Fibroblast of skin of abdomen (primary cell): Measurements from ENCODE around the gene KCTD14.
"Not testable (repeated sequence)": the region's sequence is repeated elsewhere in the genome, so short reads cannot be mapped to it uniquely, and the experiment has no call there.

Experiments
- DNase-seq: peaks from one replicate; pipeline ENCODE4 v3.0.0-alpha.2; 2013

Gene KCTD14

DNA sequence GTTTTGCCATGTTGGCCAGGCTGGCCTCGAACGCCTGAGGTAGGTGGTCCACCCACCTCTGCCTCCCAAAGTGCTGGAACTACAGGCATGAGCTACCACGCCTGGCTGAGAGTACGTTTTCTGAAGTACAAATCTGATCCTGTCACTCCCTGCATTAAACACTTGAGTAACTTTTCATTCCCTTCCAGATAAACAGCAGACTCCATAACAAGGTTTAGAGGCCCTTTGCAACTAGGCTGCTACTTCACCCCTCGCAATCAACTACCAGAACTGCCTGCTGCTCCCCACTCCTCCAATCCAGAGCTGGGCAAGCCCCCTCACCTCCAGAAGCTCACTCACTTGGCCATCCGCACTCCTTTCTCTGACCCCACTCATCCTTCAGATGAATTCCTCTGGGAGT is 1.5 kb downstream of the KCTD14 start:
- no peak for DNase-seq

DNA sequence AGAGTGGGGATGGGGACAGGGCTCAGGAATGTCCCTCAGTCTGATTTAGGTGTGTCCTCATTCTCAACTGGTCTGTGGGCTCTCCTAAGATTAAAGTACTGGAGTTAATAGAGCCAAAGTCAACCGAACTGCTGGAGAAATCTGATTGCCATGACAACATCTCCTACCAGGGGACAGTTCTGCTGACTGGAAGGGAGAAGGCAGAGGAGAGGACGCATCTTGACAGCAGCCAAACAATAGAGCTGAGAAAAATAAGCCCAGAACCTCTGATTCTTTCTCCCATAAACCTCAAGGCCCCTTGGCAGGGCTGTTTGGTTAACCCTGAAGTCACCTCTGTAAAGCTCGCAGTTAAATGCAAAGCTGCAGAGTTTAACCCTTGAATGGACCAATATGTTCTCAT is 2.8 kb downstream of the KCTD14 start:
- no peak for DNase-seq

DNA sequence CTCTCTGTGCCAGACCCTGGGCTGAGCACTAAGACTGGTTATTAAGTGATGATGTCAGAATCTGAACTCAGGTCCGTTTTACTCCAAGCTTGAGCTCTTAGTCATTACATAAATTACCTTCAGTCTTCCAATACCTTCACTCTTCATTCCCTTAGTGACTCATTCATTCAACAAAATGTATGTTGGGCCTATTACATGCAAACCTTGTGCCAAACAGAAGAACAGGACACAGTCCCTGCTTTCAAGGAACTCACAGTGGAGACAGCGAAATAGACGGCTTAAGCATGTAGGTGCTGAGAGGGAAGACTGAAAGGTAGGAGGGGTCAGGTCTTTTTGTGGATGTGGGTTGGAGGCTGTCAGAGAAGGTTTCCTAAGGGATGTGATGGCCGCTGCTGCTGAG is 3.3 kb downstream of the KCTD14 start:
- DNase-seq: peak; percentile 38

DNA sequence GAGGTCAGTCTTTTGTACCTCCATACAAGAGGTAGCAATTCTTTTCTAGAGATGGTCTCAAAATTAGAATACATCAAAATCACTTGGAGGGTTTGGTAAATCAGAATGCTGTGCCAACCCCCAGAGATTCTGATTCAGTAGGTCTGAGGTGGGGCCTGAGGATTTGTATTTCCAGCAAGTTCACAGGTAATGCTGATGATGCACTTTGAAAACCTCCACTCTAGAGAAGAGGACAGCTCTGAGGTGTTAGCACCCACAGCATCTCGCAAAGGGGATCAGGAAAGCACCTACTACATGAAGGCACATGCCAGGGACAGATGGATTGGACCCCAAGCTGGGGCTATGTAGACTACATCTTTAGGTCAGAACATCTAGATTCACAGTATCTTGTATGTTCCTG is 7.2 kb downstream of the KCTD14 start:
- DNase-seq: no peak

DNA sequence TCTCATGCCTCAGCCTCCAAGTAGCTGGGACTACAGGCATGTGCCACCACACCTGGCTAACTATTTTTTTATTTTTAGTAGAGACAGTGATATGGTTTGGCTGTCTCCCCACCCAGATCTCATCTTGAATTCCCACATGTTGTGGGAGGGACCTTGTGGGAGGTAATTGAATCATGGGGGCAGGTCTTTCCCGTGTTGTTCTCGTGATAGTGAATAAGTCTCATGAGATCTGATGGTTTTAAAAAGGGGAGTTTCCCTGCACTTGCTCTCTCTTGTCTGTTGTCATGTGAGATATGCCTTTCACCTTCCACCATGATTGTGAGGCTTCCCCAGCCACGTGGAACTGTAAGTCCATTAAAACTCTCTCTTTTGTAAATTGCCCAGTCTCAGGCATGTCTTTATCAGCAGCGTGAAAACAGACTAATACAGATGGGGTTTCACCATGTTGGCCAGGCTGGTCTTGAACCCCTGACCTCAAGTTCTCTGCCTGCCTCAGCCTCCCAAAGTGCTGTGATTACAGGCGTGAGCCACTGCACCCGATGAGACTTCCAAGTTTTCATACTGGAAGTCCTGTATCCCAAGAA is 8.0 kb downstream of the KCTD14 start:
- DNase-seq: not testable (repeated sequence)

DNA sequence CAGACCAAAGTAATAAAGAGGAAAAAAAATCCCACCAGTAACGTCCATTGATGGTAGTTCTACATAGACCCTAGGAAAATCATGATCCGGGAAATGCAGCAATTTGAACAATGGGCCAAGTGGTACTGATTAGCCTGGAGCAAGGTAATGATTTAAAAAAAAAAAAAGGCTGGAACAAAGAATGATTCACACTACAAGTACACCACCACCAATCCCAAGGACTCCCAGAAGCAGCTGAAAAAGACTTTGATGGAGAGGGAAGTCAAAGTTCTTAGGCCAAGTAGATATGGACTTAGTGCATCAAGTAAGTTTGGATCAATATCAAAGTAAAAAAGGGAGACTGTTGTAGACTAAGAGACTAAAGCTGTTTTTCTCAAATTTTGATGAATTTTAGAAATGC is 11.8 kb downstream of the KCTD14 start:
- no peak for DNase-seq

DNA sequence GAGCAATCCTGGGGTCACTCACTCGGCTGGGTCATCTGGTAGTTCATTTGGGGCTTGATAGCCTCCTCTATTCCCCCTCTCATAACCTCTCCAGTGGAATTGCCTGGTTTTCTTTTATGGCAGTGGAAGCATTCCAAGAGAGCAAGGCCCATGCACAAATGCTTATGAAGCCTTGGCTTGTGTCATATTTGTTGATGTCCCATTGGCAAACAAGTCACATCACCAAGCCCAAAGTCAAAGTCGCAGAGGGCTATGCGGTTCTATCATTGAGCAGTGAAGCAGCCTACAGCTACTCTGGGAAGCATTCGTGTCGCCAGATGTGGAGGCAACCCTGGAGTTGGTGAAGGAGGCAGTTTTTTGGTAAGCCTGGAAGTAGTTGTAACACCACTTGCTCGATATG is 12.3 kb downstream of the KCTD14 start:
- DNase-seq: no peak

DNA sequence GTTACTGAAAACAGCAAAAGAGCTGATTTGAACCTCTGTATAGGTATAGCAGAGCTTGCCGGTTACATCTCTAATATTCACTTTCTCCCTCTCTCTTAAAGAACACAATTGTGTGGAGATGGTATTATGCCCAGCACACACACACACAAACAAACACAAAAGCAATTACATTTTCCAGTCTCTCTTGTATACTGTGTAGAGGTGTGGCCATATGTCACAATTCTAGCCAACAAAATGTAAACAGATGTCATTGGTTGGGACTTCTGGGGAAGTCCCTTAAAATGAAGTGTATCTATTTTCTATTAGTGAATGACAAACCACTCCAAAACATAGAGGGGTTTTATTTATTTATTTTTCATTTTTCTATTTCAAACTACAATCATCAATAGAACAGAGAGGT is 12.8 kb downstream of the KCTD14 start:
- DNase-seq: no peak

DNA sequence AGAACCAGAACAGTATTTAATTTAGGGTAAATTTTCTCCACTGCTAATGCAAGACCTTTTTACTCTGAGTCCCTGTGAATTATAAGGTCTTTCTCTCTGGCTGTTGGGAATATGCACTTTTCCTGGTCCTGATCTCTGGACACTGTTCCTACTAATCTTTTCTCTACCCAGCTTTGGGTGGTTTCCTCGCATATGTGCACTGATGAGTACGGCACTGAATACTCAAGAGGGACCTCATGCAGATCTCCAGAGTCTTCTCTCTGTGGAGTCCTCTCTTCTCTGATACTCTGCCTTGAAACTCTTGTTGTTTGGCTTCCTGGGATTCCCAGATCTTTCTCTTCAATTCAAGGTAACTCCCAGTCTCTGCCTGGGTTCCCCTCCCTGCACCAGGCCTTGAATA is 14.0 kb downstream of the KCTD14 start:
- no peak for DNase-seq

DNA sequence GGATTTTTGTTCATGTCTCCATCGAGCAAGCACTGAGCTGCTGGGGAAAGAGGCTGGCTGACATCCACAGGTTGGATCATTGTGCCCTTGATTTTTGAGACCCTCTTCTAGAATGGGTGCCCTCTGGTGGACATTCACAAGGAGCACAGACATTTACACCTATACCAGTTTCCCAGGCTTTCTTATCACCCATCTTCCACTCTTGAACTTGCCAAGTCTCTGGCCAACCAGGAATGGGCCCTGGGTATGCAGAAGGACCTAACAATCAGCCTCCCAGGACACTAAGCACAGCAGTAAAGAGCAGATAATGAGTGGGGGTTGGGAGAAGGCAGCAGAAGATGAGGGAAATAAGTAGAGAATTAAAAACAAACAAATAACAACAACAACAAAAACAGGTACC is 22.9 kb downstream of the KCTD14 start:
- peak; percentile 68 for DNase-seq

DNA sequence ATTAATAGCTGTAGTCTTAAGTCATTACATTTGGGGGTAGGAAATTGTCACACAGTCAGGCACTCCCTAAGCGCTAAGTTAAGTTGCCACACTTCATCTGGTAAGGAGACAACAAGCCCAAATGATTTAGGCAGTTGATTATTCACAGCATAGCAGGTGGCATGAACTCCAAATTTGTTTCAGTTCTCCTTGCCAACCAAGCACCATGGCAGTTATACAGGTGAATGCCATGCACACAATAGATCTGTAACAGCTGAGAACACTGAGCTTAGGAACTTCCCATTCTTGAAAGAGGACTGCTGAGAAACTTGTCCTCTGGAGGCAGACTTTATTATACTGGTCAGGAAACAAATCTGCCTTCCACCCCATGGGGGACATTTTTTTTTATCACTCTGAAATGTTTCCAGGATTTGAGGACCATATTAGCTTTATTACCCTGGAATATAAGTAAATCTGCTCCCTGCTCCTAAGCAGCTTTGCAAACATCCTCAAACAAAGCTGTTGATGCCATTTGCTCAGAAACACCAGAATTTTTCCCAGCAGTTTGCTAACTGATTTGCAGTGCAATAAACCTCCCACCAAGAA is 23.5 kb downstream of the KCTD14 start:
- no peak for DNase-seq

DNA sequence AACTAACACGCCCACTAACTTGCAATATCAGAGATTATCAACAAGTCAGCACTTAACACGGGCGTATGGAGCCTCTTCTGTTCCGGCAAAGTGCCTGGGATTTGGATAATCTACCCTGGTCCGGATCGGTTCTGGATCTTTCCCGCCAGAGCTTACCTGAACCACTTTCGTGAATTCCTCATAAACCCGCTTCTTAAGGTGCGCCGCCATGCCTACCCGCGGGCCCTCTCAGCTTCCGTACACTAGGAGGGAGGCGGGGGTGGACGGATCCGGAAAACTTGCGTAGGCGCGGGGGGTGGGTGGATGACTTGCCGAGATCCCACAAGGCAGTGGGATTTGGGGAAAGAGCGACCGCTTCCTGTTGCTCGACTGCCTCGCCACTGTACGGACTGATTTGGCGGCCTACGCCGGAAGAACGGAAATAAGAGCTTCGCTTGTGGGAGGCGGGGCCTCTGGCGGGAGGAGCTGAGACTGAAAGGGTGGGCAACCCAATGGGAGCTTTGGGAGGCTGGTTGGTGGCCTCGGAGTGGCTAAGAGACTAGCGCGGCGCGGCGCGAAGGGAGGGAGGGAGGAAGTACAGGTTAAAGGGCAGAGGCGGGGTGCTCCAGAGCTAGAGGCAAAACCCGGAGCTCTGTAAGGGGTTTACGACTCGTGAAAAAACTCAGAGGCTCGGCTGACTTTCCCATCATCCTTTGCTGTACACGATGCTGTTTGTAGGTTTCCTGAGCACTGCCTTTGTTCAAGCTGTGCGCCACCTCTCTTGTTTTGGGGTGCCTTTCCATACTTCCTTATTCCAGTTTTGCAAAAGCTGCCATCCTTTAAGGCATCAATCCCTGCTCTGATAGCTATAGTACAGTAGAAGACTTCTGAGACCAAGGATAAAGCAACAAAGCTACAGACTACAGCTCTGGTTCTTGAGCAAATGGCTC is 28.4 kb downstream of the KCTD14 start, which contains the start of gene INTS4:
TSS of gene INTS4 (minus strand) at position 235 of the 929 bp plus-strand sequence. CDS start at position 210, 25 bp downstream.
- DNase-seq: peak; percentile 100

DNA sequence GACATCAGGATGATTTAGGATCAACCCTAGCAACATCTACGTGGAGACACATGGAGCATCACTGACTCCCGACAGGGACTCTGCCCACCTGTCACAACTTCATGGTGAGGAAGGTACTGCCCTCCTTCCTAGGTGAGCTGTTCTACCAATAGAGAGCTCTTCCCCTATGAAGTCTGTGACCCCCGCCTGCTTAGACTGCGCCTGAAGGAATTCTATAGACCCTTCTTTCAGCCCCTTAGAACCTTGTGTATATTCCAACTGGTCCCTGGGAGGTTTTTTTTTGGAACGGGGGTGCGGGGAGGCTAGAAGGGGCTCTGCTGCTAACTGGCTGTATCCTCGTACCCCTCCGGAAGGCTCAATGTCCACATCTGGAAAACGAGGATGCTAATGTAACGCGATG is 29.2 kb downstream of the KCTD14 start:
- no peak for DNase-seq

DNA sequence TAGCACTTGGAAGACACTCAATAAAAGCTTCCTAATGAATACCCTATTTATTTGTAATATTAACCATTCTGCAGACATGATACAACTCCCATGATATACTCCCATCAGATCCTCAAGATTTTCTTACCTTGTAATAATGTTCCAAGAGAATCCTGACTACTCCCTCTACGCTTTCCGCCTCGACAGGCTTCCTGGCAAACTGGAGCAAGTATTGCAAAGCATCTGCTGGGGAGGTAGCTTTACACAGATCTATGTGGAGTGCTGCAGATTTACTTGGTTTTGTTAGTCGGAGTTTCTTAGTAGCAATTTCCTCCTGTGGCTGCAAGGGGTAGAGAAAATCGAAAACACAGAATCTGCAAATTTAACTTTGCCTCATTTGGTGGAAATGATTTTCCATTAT is 32.1 kb downstream of the KCTD14 start:
- no peak for DNase-seq

DNA sequence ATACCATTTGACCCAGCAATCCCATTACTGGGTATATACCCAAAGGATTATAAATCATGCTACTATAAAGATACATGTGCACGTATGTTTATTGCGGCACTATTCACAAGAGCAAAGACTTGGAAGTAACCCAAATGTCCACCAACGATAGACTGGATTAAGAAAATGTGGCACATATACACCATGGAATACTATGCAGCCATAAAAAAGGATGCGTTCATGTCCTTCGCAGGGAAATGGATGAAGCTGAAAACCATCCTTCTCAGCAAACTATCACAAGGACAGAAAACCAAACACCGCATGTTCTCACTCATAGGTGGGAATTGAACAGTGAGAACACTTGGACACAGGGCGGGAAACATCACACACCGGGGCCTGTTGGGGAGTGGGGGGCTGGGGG is 36.6 kb downstream of the KCTD14 start:
- DNase-seq: not testable (repeated sequence)

DNA sequence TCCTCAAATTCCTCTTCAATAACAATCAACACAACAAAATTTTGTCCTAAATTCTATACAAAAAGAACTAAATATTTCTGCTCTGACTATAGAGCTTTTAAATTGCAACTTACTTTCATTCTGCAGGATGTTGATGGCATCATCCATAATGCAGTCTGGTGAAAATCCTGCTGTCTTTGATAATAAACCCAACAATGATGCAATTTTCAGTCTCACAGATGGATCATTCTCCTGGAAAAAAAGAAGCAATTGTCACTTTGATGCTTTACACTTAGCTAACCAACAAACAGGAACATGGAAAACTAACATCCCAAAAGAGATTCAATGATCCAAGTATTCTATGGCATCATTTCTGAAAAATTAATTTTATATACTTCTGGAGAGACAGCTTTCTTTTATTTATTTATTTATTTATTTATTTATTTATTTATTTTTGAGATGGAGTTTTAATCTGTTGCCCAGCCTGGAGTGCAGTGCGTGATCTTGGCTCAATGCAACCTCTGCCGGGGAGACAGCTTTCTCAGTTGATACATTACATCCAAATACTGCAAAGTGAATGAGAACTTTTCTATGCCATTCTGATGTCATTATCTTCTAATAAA is 41.6 kb downstream of the KCTD14 start:
- DNase-seq: no peak

DNA sequence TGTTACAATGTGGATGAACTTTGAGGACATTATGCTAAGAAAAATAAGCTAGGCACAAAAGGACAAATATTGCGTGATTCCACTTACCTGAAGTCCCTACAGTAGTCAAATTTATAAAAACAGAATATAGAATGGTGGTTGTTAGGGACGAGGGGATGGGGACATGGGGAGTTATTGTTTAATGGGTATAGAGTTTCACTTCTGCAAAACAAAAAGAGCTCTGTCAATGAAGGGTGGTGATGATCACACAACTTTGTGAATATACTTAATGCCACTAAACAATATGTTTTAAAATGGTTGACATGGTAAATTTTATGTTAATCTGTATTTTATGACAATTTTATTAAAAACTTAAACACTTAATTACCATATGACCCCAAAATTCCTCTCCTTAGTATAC is 54.7 kb downstream of the KCTD14 start:
- no peak for DNase-seq

DNA sequence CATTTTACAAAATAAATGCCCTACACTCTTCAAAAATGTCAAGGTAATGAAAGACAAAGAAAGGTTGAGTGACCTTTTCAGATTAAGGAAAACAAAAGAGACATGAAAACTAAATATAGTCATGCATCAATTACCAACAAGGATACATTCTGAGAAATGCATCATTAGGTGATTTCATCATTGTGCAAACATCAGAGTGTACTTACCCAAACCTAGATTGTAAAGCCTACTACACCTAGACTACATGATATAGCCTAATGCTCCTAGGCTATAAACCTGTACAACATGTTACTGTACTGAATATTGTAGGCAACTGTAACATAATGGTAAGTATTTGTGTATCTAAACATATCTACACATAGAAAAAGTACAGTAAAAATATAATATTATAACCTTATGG is 55.3 kb downstream of the KCTD14 start:
- no peak for DNase-seq

DNA sequence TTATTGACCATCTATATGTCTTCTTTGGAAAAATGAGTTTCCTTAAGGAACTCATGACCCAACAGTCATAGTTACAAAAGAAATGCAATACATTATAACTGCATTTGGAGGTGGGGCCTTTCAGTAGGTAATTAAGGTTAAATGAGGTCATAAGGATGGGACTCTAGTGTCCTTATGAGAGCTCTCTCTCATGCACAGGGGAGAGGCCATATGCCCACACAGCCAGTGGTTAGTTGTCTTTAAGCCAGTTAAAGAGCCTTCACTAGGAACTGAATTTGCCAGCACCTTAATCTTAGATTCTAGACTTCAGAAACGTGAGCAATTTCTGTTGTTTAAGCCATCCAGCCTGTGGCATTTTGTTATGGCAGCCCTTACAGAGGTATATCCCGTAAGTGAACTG is 56.0 kb downstream of the KCTD14 start:
- no peak for DNase-seq

DNA sequence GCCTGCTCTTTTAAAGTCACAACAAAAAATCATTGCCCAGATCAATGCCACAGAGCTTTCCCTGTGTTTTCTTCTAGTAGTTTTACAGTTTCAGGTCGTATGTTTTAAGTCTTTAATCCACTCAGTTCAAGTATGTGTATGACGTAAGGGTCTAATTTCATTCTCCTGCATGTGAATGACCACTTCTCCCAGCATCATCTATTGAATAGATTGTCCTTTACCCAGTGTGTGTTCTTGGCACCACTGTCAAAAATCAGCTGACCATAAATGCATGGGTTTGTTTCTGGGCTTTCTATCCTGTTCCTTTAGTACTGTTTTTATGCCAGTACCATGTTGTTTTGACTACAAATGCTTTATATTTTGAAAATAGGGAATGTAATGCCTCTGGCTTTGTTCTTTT is 56.7 kb downstream of the KCTD14 start:
- DNase-seq: no peak
